NCI-H345 treated with DMSO at 0.1 percent for 48 hours (cell line): ENCODE measurements around the gene CDK14.
"Not testable (repeated sequence)": the region's sequence is repeated elsewhere in the genome, so short reads cannot be mapped to it uniquely, and the experiment has no call there.

ENCODE experiments used
- DNase-seq: peaks from one replicate; lab custom pipeline; 2025; ENCODE audit not compliant: unreplicated experiment; lab: John Stamatoyannopoulos, UW

CDK14 gene

GRCh38 chr7:90715067-90715466 is 118.9 kb downstream of the CDK14 start:
- DNase-seq: no peak

DNA sequence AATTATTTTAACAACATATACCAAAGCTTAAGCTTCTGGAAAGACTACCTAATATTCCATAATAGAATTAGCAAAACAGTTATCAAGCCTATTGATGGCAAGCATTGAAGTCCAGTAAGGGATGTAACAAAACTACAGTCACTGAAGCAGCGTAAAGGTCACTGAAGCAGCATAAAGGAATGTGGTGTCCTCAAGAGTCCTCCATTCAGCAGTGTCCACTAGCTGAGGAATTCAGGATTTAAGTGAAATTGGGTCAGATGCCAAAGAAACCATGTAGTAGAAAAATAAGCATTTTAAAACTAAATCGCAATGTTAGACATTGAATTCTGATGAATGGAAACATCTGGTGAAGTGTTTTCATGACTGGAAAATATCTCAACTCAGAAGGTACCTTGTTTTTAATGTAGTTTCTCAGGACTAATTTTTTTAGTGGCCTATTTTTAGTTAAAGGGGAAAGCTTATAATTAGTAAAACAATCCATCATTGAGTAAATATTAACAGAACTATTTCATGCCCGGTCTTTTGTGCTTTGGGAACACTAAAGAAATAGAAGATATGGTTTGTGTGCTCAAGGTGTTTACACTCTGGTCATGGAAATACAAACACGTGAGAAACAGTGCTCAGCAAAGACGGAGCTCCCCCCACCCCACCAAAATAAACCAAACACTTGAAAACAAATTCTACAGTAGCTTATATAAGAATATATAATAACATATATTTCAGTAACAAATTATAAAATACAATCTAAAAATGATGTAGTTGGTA is 121.4 kb downstream of the CDK14 start:
- DNase-seq: no peak

DNA sequence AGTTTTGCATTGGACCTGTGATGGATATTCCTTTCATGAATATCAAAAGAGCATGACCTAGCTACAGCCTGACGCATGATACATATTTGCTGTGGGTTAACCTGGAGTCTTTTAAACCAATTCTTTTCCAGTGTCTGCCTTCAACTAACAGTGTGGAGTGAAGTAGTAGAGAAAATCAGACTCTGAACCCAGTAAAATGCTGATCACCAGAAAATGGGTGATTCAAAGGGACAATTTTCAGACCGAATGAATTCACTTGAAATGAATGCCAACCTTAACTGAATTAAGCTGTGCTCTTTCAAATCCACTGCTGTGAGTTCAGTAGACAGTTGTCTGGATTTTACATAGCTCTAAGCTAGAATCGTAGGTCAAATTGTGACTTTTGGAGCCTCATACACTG is 123.0 kb downstream of the CDK14 start:
- no peak for DNase-seq

DNA sequence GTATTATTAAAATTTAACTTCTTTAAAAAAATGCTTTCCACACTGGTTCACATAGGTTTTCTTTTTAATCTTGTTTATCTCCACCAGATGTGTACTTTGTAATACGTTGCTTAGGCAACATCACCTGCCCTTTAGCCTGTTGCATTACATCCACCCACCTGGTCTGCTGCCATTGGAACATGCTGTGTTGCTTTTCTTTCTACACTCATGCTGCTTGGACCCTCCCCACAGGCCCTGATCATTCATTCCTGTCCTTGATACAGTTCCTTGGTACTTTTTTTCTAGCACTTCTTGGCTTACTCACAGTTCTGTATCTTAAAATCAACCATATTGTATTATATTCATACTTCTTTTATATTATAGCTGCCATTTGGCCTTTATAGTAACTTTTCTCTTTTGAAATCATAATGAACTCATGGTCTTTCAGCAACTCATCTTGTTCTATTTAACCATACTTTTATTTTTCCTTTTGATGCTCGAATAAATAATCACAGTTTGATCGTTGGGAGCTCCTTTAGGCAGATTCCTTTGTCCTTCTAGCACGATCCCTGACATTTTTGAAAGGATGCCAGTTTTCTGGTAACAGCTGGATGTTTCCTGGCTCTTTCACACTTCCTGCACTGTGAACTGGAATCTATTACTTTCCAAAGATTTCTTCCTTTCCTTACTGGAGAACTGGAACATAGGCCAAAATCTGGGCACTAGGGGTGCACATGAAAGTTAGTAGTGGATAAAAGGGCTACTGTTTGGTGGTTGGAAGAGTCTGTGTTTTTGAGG is 125.1 kb downstream of the CDK14 start:
- DNase-seq: no peak

DNA sequence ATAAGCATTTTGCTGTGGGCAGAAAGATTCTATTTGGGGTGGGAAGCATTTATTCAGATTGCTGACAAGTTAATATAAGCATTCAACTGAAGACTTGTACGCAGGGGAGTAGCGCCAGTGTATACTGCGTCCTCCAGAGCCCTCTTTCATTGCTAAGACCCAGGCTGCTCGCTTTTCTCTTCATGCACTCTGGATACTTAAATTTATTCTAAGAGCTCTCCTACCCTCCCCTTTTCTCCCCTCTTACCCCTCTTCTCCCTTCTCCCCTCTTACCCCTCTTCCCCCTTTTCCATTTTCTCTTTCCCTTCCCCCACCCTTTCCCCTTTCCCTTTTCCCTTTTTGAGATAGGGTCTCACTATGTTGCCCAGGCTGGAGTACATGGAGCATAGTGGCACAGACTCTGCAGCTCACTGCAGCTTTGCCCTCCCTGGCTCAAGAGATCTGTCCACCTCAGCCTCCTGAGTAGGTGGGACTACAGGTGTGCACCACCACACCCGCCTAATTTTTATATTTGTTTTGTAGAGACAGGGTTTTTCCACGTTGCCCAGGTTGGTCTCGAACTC is 125.8 kb downstream of the CDK14 start:
- no peak for DNase-seq

DNA sequence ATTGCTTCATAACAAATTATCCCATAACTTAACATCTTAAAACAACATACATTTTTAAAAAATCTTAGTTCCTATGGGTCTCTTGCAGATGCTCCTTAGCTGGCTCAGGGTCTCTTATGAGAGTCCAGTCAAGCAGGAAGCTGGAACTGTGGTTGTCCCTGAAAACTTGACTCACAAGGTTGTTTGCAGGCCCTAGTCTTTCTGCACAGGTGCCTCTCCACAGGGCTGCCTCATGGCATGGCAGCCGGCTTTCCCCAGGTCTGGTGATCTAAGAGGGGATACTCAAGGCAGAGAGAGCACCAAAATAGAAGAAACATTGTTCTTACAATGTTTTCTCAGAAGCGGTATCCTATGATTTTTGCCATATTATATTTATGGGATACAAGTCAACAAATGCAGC is 127.1 kb downstream of the CDK14 start:
- no peak for DNase-seq

- no peak for DNase-seq
Measured at GRCh38 chr7:90723866-90724265, 127.7 kb downstream of the CDK14 start.

- DNase-seq: no peak
Measured at GRCh38 chr7:90726120-90726519, 130.0 kb downstream of the CDK14 start.

- DNase-seq: no peak
Measured at GRCh38 chr7:90726623-90727022, 130.5 kb downstream of the CDK14 start.

- DNase-seq: no peak
Measured at GRCh38 chr7:90727412-90727811, 131.3 kb downstream of the CDK14 start.

GRCh38 chr7:90728568-90728967 is 132.4 kb downstream of the CDK14 start:
- no peak for DNase-seq

DNA sequence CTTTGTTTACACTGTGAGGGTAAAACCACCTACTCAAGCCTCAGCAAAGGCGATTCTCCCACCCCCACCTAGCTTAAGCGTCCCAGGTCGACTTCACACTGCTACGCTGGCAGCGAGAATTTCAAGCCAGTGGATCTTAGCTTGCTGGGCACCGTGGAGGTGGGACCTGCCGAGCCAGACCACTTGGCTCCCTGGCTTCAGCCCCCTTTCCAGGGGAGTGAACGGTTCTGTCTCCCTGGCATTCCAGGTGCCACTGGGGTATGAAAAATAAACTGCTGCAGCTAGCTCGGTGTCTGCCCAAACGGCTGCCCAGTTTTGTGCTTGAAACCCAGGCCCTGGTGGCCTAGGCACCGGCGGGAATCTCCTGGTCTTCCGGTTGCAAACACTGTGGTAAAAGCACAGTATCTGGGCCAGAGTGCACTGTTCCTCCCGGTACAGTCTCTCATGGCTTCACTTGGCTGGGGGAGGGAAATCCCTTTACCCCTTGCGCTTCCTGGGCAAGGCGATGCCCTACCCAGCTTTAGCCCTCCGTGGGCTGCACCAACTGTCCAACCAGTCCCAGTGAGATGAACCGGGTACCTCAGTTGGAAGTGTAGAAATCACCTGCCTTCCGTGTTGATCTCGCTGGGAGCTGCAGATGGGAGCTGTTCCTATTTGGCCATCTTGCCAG is 139.6 kb downstream of the CDK14 start:
- DNase-seq: not testable (repeated sequence)

GRCh38 chr7:90736316-90736715 is 140.2 kb downstream of the CDK14 start:
- no peak for DNase-seq

GRCh38 chr7:90736968-90737939 is 141.1 kb downstream of the CDK14 start:
- DNase-seq: no peak

- no peak for DNase-seq
Measured at GRCh38 chr7:90738249-90738648, 142.1 kb downstream of the CDK14 start.

- no peak for DNase-seq
Measured at GRCh38 chr7:90739716-90740115, 143.6 kb downstream of the CDK14 start.

- DNase-seq: no peak
Measured at GRCh38 chr7:90740386-90740785, 144.3 kb downstream of the CDK14 start.

GRCh38 chr7:90743626-90744025 is 147.5 kb downstream of the CDK14 start:
- DNase-seq: no peak

GRCh38 chr7:90747516-90747915 is 151.4 kb downstream of the CDK14 start:
- DNase-seq: no peak

- DNase-seq: no peak
Measured at GRCh38 chr7:90749262-90749661, 153.1 kb downstream of the CDK14 start.
